Effector memory CD8-positive, alpha-beta T cell (primary cell): ENCODE results near the gene IQGAP1.
A peak's percentile ranks its signal among the peaks of the same experiment; 100 is the strongest.

Experiments
- ATAC-seq: fragments of 150-1000 bp; cut with Tn5 transposase; replicated peaks from 2 replicates; pipeline ENCODE4 v1.10.0; 2021; ENCODE audit warnings: mild to moderate bottlenecking, moderate library complexity
- DNase-seq, 3 experiments: peaks; one replicate each; pipeline ENCODE4 v3.0.0; 2021
- H3K27ac Mint-ChIP-seq, 2 donors: one replicate each; pipeline ENCODE4 v1.8.0; 2022; ENCODE audit warnings: mild to moderate bottlenecking in 2 of 2, mixed read lengths in 2 of 2, moderate library complexity in 2 of 2
- H3K27me3 Mint-ChIP-seq, 2 donors: one replicate each; pipeline ENCODE4 v1.8.0; 2022; ENCODE audit warnings: mixed read lengths in 2 of 2
- H3K36me3 Mint-ChIP-seq: one replicate; pipeline ENCODE4 v1.8.0; 2022; ENCODE audit warnings: mild to moderate bottlenecking, moderate library complexity, mixed read lengths; ENCODE audit not compliant: insufficient read depth
- H3K4me1 Mint-ChIP-seq, 2 donors: one replicate each; pipeline ENCODE4 v1.8.0; 2022; ENCODE audit warnings: low read depth in 2 of 2, mixed read lengths in 2 of 2
- H3K4me3 Mint-ChIP-seq, 2 donors: one replicate each; pipeline ENCODE4 v1.8.0; 2022; ENCODE audit warnings: mild to moderate bottlenecking in 2 of 2, mixed read lengths in 2 of 2, moderate library complexity in 2 of 2
- H3K9me3 Mint-ChIP-seq, 2 donors: one replicate each; pipeline ENCODE4 v1.8.0; 2022; ENCODE audit warnings: mixed read lengths in 2 of 2

The IQGAP1 gene

GRCh38 chr15:90471126-90471525 is 83.1 kb downstream of the IQGAP1 start:
- Mint-ChIP-seq H3K4me1 (peaks cover 6 to 15% of the 10 kb centered on the region in 2 donors), H3K27ac (peak overlapping the region; percentile 61 to 97), H3K9me3 (no peaks in the 10 kb centered on the region), H3K4me3 (no peak overlapping the region), H3K27me3 (no peaks in the 10 kb centered on the region), H3K36me3 (peaks cover 83% of the 10 kb centered on the region)
- ATAC-seq, result no peak
- DNase-seq, result no peak

- H3K4me1 Mint-ChIP-seq, result peaks cover 6 to 20% of the 10 kb centered on the region in 2 donors
- H3K27ac Mint-ChIP-seq, result peak overlapping the region in 1 of 2 donors; percentile 61
- H3K9me3 Mint-ChIP-seq, result no peaks in the 10 kb centered on the region
Measured at GRCh38 chr15:90471769-90472168, 83.7 kb downstream of the IQGAP1 start.

GRCh38 chr15:90478846-90479481 is 90.9 kb downstream of the IQGAP1 start:
- H3K4me1 Mint-ChIP-seq, result peaks cover 16 to 38% of the 10 kb centered on the region in 2 donors
- ATAC-seq (no peak), DNase-seq (no peak)
- no peak overlapping the region for H3K4me3 Mint-ChIP-seq
- H3K9me3 Mint-ChIP-seq, result no peaks in the 10 kb centered on the region
- peaks cover 74% of the 10 kb centered on the region for H3K36me3 Mint-ChIP-seq
- no peaks in the 10 kb centered on the region for H3K27me3 Mint-ChIP-seq
- H3K27ac Mint-ChIP-seq, result peak overlapping the region; percentile 76 to 83

More at GRCh38 chr15:90471769-90472168, 83.7 kb downstream of the IQGAP1 start:
- H3K27me3 Mint-ChIP-seq, result no peaks in the 10 kb centered on the region
- DNase-seq, result no peak
- no peak overlapping the region for H3K4me3 Mint-ChIP-seq
- peaks cover 81% of the 10 kb centered on the region for H3K36me3 Mint-ChIP-seq
- no peak for ATAC-seq

- Mint-ChIP-seq H3K27ac (peak overlapping the region in 1 of 2 donors; percentile 76), H3K4me3 (no peak overlapping the region), H3K9me3 (no peaks in the 10 kb centered on the region), H3K36me3 (peaks cover 74% of the 10 kb centered on the region), H3K27me3 (no peaks in the 10 kb centered on the region), H3K4me1 (peaks cover 16 to 38% of the 10 kb centered on the region in 2 donors)
- no peak for DNase-seq
- no peak for ATAC-seq
Measured at GRCh38 chr15:90479656-90480055, 91.6 kb downstream of the IQGAP1 start.

- ATAC-seq (peak; percentile 89), DNase-seq (peak in 2 of 3 experiments; percentile 16 to 21)
- peaks cover 74% of the 10 kb centered on the region for H3K36me3 Mint-ChIP-seq
- peak overlapping the region; percentile 27 to 45 for H3K27ac Mint-ChIP-seq
- peak overlapping the region; percentile 22 to 60 for H3K4me3 Mint-ChIP-seq
- no peaks in the 10 kb centered on the region for H3K9me3 Mint-ChIP-seq
- H3K27me3 Mint-ChIP-seq, result no peaks in the 10 kb centered on the region
- H3K4me1 Mint-ChIP-seq, result peaks cover 16 to 38% of the 10 kb centered on the region in 2 donors
Measured at GRCh38 chr15:90481023-90481422, 93.0 kb downstream of the IQGAP1 start.

- H3K9me3 Mint-ChIP-seq, result no peaks in the 10 kb centered on the region
- H3K4me3 Mint-ChIP-seq, result no peak overlapping the region
- H3K4me1 Mint-ChIP-seq, result peaks cover 16 to 34% of the 10 kb centered on the region in 2 donors
- DNase-seq (peak; percentile 25 to 46 (median 26)), ATAC-seq (peak; percentile 42)
- no peaks in the 10 kb centered on the region for H3K27me3 Mint-ChIP-seq
- peaks cover 76% of the 10 kb centered on the region for H3K36me3 Mint-ChIP-seq
- H3K27ac Mint-ChIP-seq, result no peak overlapping the region
Measured at GRCh38 chr15:90482124-90483011, 94.3 kb downstream of the IQGAP1 start.

- Mint-ChIP-seq H3K4me3 (no peak overlapping the region), H3K9me3 (no peaks in the 10 kb centered on the region), H3K27me3 (no peaks in the 10 kb centered on the region), H3K27ac (no peak overlapping the region), H3K4me1 (peaks cover 16 to 34% of the 10 kb centered on the region in 2 donors), H3K36me3 (peaks cover 76% of the 10 kb centered on the region)
- ATAC-seq (no peak), DNase-seq (no peak)
Measured at GRCh38 chr15:90483012-90483307, 94.9 kb downstream of the IQGAP1 start.

GRCh38 chr15:90483637-90484036 is 95.6 kb downstream of the IQGAP1 start:
- Mint-ChIP-seq H3K4me3 (no peak overlapping the region), H3K9me3 (no peaks in the 10 kb centered on the region), H3K4me1 (peaks cover 17 to 30% of the 10 kb centered on the region in 2 donors), H3K27me3 (no peaks in the 10 kb centered on the region), H3K36me3 (peaks cover 77% of the 10 kb centered on the region), H3K27ac (no peak overlapping the region)
- DNase-seq, result no peak
- ATAC-seq, result no peak

GRCh38 chr15:90487186-90487585 is 99.1 kb downstream of the IQGAP1 start:
- H3K4me3 Mint-ChIP-seq, result no peak overlapping the region
- H3K9me3 Mint-ChIP-seq, result no peaks in the 10 kb centered on the region
- ATAC-seq (no peak), DNase-seq (no peak)
- H3K27me3 Mint-ChIP-seq, result no peaks in the 10 kb centered on the region
- no peak overlapping the region for H3K27ac Mint-ChIP-seq
- H3K4me1 Mint-ChIP-seq, result peaks cover 3 to 6% of the 10 kb centered on the region in 2 donors
- H3K36me3 Mint-ChIP-seq, result peaks cover 86% of the 10 kb centered on the region

GRCh38 chr15:90489514-90489913 is 101.5 kb downstream of the IQGAP1 start:
- Mint-ChIP-seq H3K9me3 (no peaks in the 10 kb centered on the region), H3K27ac (peak overlapping the region in 1 of 2 donors; percentile 36), H3K36me3 (peaks cover 91% of the 10 kb centered on the region), H3K27me3 (no peaks in the 10 kb centered on the region), H3K4me1 (peaks cover 0 to 7% of the 10 kb centered on the region in 2 donors), H3K4me3 (no peak overlapping the region)
- no peak for ATAC-seq
- no peak for DNase-seq

GRCh38 chr15:90489944-90490343 is 101.9 kb downstream of the IQGAP1 start:
- no peak for ATAC-seq
- Mint-ChIP-seq H3K4me1 (peaks cover 0 to 7% of the 10 kb centered on the region in 2 donors), H3K9me3 (no peaks in the 10 kb centered on the region), H3K27me3 (no peaks in the 10 kb centered on the region), H3K4me3 (no peak overlapping the region), H3K27ac (no peak overlapping the region), H3K36me3 (peaks cover 90% of the 10 kb centered on the region)
- DNase-seq, result no peak

- H3K4me3 Mint-ChIP-seq, result no peak overlapping the region
- H3K27me3 Mint-ChIP-seq, result no peaks in the 10 kb centered on the region
- DNase-seq, result no peak
- H3K4me1 Mint-ChIP-seq, result peaks cover 0 to 4% of the 10 kb centered on the region in 2 donors
- no peak for ATAC-seq
- H3K27ac Mint-ChIP-seq, result peak overlapping the region; percentile 78 to 84
- no peaks in the 10 kb centered on the region for H3K9me3 Mint-ChIP-seq
- peaks cover 90% of the 10 kb centered on the region for H3K36me3 Mint-ChIP-seq
Measured at GRCh38 chr15:90493647-90494046, 105.6 kb downstream of the IQGAP1 start.

- no peaks in the 10 kb centered on the region for H3K27me3 Mint-ChIP-seq
- no peak overlapping the region for H3K27ac Mint-ChIP-seq
- peaks cover 0 to 4% of the 10 kb centered on the region in 2 donors for H3K4me1 Mint-ChIP-seq
- no peak overlapping the region for H3K4me3 Mint-ChIP-seq
- peaks cover 96% of the 10 kb centered on the region for H3K36me3 Mint-ChIP-seq
- DNase-seq (no peak), ATAC-seq (no peak)
- no peaks in the 10 kb centered on the region for H3K9me3 Mint-ChIP-seq
Measured at GRCh38 chr15:90495067-90495466, 107.0 kb downstream of the IQGAP1 start.

GRCh38 chr15:90496791-90497190 is 108.7 kb downstream of the IQGAP1 start:
- peaks cover 0 to 4% of the 10 kb centered on the region in 2 donors for H3K4me1 Mint-ChIP-seq
- H3K36me3 Mint-ChIP-seq, result peaks cover 99% of the 10 kb centered on the region
- no peaks in the 10 kb centered on the region for H3K27me3 Mint-ChIP-seq
- no peak for DNase-seq
- no peaks in the 10 kb centered on the region for H3K9me3 Mint-ChIP-seq
- ATAC-seq, result no peak
- peak overlapping the region in 1 of 2 donors; percentile 68 for H3K27ac Mint-ChIP-seq
- no peak overlapping the region for H3K4me3 Mint-ChIP-seq
